ENCODE measurements around the gene SPOPL.
"Not testable (repeated sequence)": the region's sequence is repeated elsewhere in the genome, so short reads cannot be mapped to it uniquely, and the experiment has no call there.

The SPOPL gene

GRCh38 chr2:138531913-138532312 is 30.3 kb downstream of the SPOPL start:
- peaks cover 8% of the 10 kb centered on the region for H3K9me3 Mint-ChIP-seq (ENCODE audit: low read depth)
- peaks cover 44% of the 10 kb centered on the region for H3K4me1 Mint-ChIP-seq (ENCODE audit: low read depth)
- H3K36me3 Mint-ChIP-seq = peaks cover 24% of the 10 kb centered on the region
- no peak overlapping the region for H3K4me3 Mint-ChIP-seq
- H3K27me3 Mint-ChIP-seq = no peaks in the 10 kb centered on the region
- H3K27ac Mint-ChIP-seq = no peak overlapping the region

GRCh38 chr2:138534791-138535190 is 33.2 kb downstream of the SPOPL start:
- H3K27ac Mint-ChIP-seq = no peak overlapping the region
- peaks cover 16% of the 10 kb centered on the region for H3K9me3 Mint-ChIP-seq (ENCODE audit: low read depth)
- H3K27me3 Mint-ChIP-seq = no peaks in the 10 kb centered on the region
- peaks cover 38% of the 10 kb centered on the region for H3K36me3 Mint-ChIP-seq
- no peak overlapping the region for H3K4me3 Mint-ChIP-seq
- H3K4me1 Mint-ChIP-seq (ENCODE audit: low read depth) = peaks cover 27% of the 10 kb centered on the region

GRCh38 chr2:138536302-138536701 is 34.7 kb downstream of the SPOPL start:
- no peaks in the 10 kb centered on the region for H3K27me3 Mint-ChIP-seq
- peaks cover 12% of the 10 kb centered on the region for H3K9me3 Mint-ChIP-seq (ENCODE audit: low read depth)
- H3K36me3 Mint-ChIP-seq = peaks cover 39% of the 10 kb centered on the region
- H3K27ac Mint-ChIP-seq = no peak overlapping the region
- H3K4me3 Mint-ChIP-seq = no peak overlapping the region
- H3K4me1 Mint-ChIP-seq (ENCODE audit: low read depth) = peaks cover 15% of the 10 kb centered on the region

GRCh38 chr2:138536740-138537139 is 35.2 kb downstream of the SPOPL start:
- Mint-ChIP-seq H3K27me3 (no peaks in the 10 kb centered on the region), H3K27ac (no peak overlapping the region), H3K36me3 (peaks cover 41% of the 10 kb centered on the region)

GRCh38 chr2:138537170-138537915 is 35.8 kb downstream of the SPOPL start:
- peaks cover 44% of the 10 kb centered on the region for H3K36me3 Mint-ChIP-seq
- peaks cover 17% of the 10 kb centered on the region for H3K4me1 Mint-ChIP-seq (ENCODE audit: low read depth)
- peaks cover 12% of the 10 kb centered on the region for H3K9me3 Mint-ChIP-seq (ENCODE audit: low read depth)
- no peak overlapping the region for H3K27ac Mint-ChIP-seq
- H3K4me3 Mint-ChIP-seq = no peak overlapping the region
- H3K27me3 Mint-ChIP-seq = no peaks in the 10 kb centered on the region

More at GRCh38 chr2:138536740-138537139, 35.2 kb downstream of the SPOPL start:
- Mint-ChIP-seq H3K4me3 (no peak overlapping the region), H3K9me3 (ENCODE audit: low read depth) (peaks cover 12% of the 10 kb centered on the region), H3K4me1 (ENCODE audit: low read depth) (peaks cover 16% of the 10 kb centered on the region)

GRCh38 chr2:138544206-138544605 is 42.6 kb downstream of the SPOPL start:
- not testable (repeated sequence) for H3K27me3 Mint-ChIP-seq; H3K9me3 Mint-ChIP-seq (ENCODE audit: low read depth); H3K27ac Mint-ChIP-seq; H3K4me3 Mint-ChIP-seq
- Mint-ChIP-seq H3K4me1 (ENCODE audit: low read depth) (peaks cover 23% of the 10 kb centered on the region), H3K36me3 (peaks cover 17% of the 10 kb centered on the region)

- Mint-ChIP-seq H3K27ac (no peak overlapping the region), H3K4me3 (no peak overlapping the region), H3K36me3 (peaks cover 24% of the 10 kb centered on the region), H3K27me3 (no peaks in the 10 kb centered on the region), H3K9me3 (ENCODE audit: low read depth) (no peaks in the 10 kb centered on the region), H3K4me1 (ENCODE audit: low read depth) (peaks cover 11% of the 10 kb centered on the region)
Observed at GRCh38 chr2:138548796-138549195, 47.2 kb downstream of the SPOPL start.

GRCh38 chr2:138550172-138550571 is 48.6 kb downstream of the SPOPL start:
- Mint-ChIP-seq H3K27me3 (no peaks in the 10 kb centered on the region), H3K4me3 (no peak overlapping the region), H3K9me3 (ENCODE audit: low read depth) (no peaks in the 10 kb centered on the region), H3K4me1 (ENCODE audit: low read depth) (peaks cover 7% of the 10 kb centered on the region), H3K27ac (no peak overlapping the region), H3K36me3 (peaks cover 28% of the 10 kb centered on the region)

GRCh38 chr2:138550670-138551287 is 49.2 kb downstream of the SPOPL start:
- Mint-ChIP-seq H3K27me3 (no peaks in the 10 kb centered on the region), H3K27ac (no peak overlapping the region), H3K4me1 (ENCODE audit: low read depth) (peaks cover 7% of the 10 kb centered on the region), H3K9me3 (ENCODE audit: low read depth) (no peaks in the 10 kb centered on the region), H3K36me3 (peaks cover 30% of the 10 kb centered on the region), H3K4me3 (no peak overlapping the region)

GRCh38 chr2:138554123-138554522 is 52.6 kb downstream of the SPOPL start:
- Mint-ChIP-seq H3K9me3 (ENCODE audit: low read depth) (no peaks in the 10 kb centered on the region), H3K27me3 (no peaks in the 10 kb centered on the region), H3K4me1 (ENCODE audit: low read depth) (no peaks in the 10 kb centered on the region), H3K27ac (no peak overlapping the region), H3K4me3 (no peak overlapping the region), H3K36me3 (peaks cover 33% of the 10 kb centered on the region)

- Mint-ChIP-seq H3K27ac (no peak overlapping the region), H3K4me3 (no peak overlapping the region), H3K27me3 (no peaks in the 10 kb centered on the region), H3K36me3 (peaks cover 30% of the 10 kb centered on the region), H3K9me3 (ENCODE audit: low read depth) (no peaks in the 10 kb centered on the region), H3K4me1 (ENCODE audit: low read depth) (no peaks in the 10 kb centered on the region)
Observed at GRCh38 chr2:138559641-138560040, 58.1 kb downstream of the SPOPL start.

- H3K4me3 Mint-ChIP-seq = no peak overlapping the region
- H3K4me1 Mint-ChIP-seq (ENCODE audit: low read depth) = no peaks in the 10 kb centered on the region
- H3K27ac Mint-ChIP-seq = no peak overlapping the region
- peaks cover 30% of the 10 kb centered on the region for H3K36me3 Mint-ChIP-seq
- H3K9me3 Mint-ChIP-seq (ENCODE audit: low read depth) = no peaks in the 10 kb centered on the region
- no peaks in the 10 kb centered on the region for H3K27me3 Mint-ChIP-seq
Observed at GRCh38 chr2:138564586-138565229, 63.1 kb downstream of the SPOPL start.

- peaks cover 31% of the 10 kb centered on the region for H3K36me3 Mint-ChIP-seq
- no peaks in the 10 kb centered on the region for H3K9me3 Mint-ChIP-seq (ENCODE audit: low read depth)
- H3K27ac Mint-ChIP-seq = no peak overlapping the region
- no peak overlapping the region for H3K4me3 Mint-ChIP-seq
- no peaks in the 10 kb centered on the region for H3K4me1 Mint-ChIP-seq (ENCODE audit: low read depth)
- no peaks in the 10 kb centered on the region for H3K27me3 Mint-ChIP-seq
Observed at GRCh38 chr2:138565230-138565598, 63.6 kb downstream of the SPOPL start.

GRCh38 chr2:138572318-138572717 is 70.7 kb downstream of the SPOPL start:
- H3K36me3 Mint-ChIP-seq = peaks cover 38% of the 10 kb centered on the region
- peaks cover 6% of the 10 kb centered on the region for H3K9me3 Mint-ChIP-seq (ENCODE audit: low read depth)

GRCh38 chr2:138577066-138577465 is 75.5 kb downstream of the SPOPL start:
- no peaks in the 10 kb centered on the region for H3K4me1 Mint-ChIP-seq (ENCODE audit: low read depth)
- no peaks in the 10 kb centered on the region for H3K27me3 Mint-ChIP-seq
- H3K27ac Mint-ChIP-seq = no peak overlapping the region
- H3K9me3 Mint-ChIP-seq (ENCODE audit: low read depth) = peaks cover 19% of the 10 kb centered on the region
- H3K36me3 Mint-ChIP-seq = peaks cover 40% of the 10 kb centered on the region
- H3K4me3 Mint-ChIP-seq = no peak overlapping the region

More at GRCh38 chr2:138572318-138572717, 70.7 kb downstream of the SPOPL start:
- H3K27ac Mint-ChIP-seq = no peak overlapping the region
- H3K4me1 Mint-ChIP-seq (ENCODE audit: low read depth) = no peaks in the 10 kb centered on the region
- no peaks in the 10 kb centered on the region for H3K27me3 Mint-ChIP-seq
- H3K4me3 Mint-ChIP-seq = no peak overlapping the region
